Astrocyte of the hippocampus (primary cell): ENCODE measurements around the gene HOXA9.

Experiments
- DNase-seq: peaks from one replicate; pipeline ENCODE4 v3.0.0; 2011; ENCODE audit warnings: low read depth, low spot score

HOXA9 gene

GRCh38 chr7:27142580-27143022, 22.7 kb downstream of the HOXA9 start:
- no peak for DNase-seq

- no peak for DNase-seq
Measured at GRCh38 chr7:27141923-27142579, 23.3 kb downstream of the HOXA9 start.

- DNase-seq: no peak
Measured at GRCh38 chr7:27141137-27141922, 24.0 kb downstream of the HOXA9 start.

GRCh38 chr7:27140126-27140857, 25.0 kb downstream of the HOXA9 start:
- DNase-seq: no peak

GRCh38 chr7:27139334-27140125, 25.8 kb downstream of the HOXA9 start:
- no peak for DNase-seq

GRCh38 chr7:27138985-27139333, 26.4 kb downstream of the HOXA9 start:
- DNase-seq: no peak

GRCh38 chr7:27138472-27138871, 26.9 kb downstream of the HOXA9 start:
- no peak for DNase-seq

- no peak for DNase-seq
Measured at GRCh38 chr7:27137640-27138315, 27.6 kb downstream of the HOXA9 start.

GRCh38 chr7:27134392-27134791, 30.9 kb downstream of the HOXA9 start:
- DNase-seq: peak; percentile 37

- DNase-seq: no peak
Measured at GRCh38 chr7:27133409-27134231, 31.7 kb downstream of the HOXA9 start.

GRCh38 chr7:27132978-27133377, 32.4 kb downstream of the HOXA9 start:
- no peak for DNase-seq

- DNase-seq: no peak
Measured at GRCh38 chr7:27132214-27132613, 33.1 kb downstream of the HOXA9 start.

- DNase-seq: no peak
Measured at GRCh38 chr7:27131390-27131819, 33.9 kb downstream of the HOXA9 start.

- peak; percentile 52 for DNase-seq
Measured at GRCh38 chr7:27130540-27131389, 34.6 kb downstream of the HOXA9 start, which contains the start of gene HOXA4. Gene HOXA4 (minus strand): TSS chr7:27130757. CDS start chr7:27130733, 24 bp downstream.

GRCh38 chr7:27129729-27130539, 35.4 kb downstream of the HOXA9 start:
- DNase-seq: no peak

- no peak for DNase-seq
Measured at GRCh38 chr7:27128776-27129728, 36.3 kb downstream of the HOXA9 start.

- no peak for DNase-seq
Measured at GRCh38 chr7:27128034-27128433, 37.3 kb downstream of the HOXA9 start.
